Cerebellar nuclear complex (tissue), 1 donor: ENCODE results near the gene EFNB2.

Source experiments
- DNase-seq, 2 experiments: peaks; one replicate each; lab custom pipeline; 2025; lab: John Stamatoyannopoulos, UW

Gene EFNB2

GRCh38 chr13:106481919-106482318 lies 53.5 kb downstream of the EFNB2 start:
- no peak for DNase-seq

GRCh38 chr13:106480351-106480910 lies 55.0 kb downstream of the EFNB2 start:
- no peak for DNase-seq

- DNase-seq, result no peak
Measured at GRCh38 chr13:106479929-106480328, 55.5 kb downstream of the EFNB2 start.

DNA sequence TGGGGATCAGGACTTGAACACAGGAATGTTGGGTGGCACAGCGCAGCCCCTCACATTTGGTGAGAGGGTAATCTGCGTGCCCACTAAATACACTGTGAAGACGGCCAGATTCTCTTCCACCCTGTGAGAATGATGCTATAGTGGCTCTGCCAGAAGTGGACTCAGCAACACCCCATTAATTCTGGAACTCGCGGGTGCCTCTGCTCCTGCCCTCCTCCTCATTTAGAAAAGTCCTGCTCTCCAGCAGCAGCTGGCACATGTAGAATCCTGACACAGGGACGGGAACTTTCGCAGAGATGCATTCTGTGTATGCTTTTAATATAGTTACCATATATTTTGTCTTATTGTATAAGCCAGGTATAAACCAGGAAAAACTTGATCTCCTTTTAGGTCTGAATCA lies 57.3 kb downstream of the EFNB2 start:
- no peak for DNase-seq

DNA sequence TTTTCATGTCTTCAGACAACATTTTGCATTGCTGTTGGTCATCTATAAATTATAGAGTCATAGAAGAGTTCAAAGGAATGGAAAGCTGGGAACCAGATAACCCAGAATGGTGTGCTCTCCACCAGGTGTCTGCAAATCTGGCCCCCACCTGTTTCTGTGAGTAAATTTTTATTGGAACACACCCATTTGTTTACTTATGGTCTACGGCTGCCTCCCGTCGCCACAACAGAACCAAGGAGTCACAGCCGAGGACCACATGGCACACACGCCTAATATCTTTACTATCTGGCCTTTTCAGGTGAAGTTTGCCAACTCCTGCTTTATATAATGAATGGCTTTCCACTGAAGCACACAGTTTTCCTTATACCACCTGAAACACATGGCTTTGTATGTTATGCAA lies 58.2 kb downstream of the EFNB2 start:
- DNase-seq, result no peak

DNA sequence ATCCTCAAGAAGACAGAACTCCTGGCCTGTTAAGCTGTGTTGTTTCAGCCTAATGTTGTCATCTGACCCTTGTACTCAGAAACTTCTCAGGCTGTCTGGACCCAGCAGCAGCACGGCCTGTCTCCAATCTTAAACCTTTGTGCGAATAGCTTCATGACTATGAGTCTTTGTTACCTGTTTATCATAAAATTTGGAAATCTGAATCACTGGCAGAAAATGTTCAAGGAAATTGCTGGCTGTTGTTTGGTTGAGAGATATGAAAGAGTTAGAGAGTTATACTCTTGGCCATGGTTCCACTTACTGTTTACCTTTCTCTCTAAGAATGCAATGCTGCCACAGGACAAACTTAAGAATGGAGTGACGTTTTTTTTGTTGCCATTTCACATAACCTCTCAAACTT lies 59.6 kb downstream of the EFNB2 start:
- no peak for DNase-seq

GRCh38 chr13:106474912-106475311 lies 60.5 kb downstream of the EFNB2 start:
- DNase-seq, result no peak

GRCh38 chr13:106473154-106473553 lies 62.3 kb downstream of the EFNB2 start:
- no peak for DNase-seq

DNA sequence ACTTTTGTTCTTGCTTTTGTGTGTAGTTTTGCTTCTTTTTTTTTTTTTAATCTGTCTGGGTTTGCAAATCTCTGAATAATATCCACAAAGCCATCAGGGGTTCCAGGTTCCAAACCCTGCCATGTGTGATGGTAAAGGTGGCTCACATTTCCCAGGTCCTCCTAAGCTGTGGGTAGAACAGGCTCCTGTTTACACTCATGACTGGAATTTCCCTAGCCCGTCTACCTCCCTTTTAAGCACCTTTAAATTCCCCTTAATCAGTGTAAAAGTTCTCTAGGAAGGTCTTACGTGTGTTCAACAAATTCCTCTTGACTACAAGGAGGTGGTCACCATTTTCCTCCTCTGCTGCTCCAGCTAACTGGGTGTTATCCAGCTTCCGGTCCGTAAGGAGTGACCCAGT lies 62.8 kb downstream of the EFNB2 start:
- no peak for DNase-seq

GRCh38 chr13:106471957-106472543 lies 63.4 kb downstream of the EFNB2 start:
- no peak for DNase-seq

- DNase-seq, result no peak
Measured at GRCh38 chr13:106470576-106470975, 64.9 kb downstream of the EFNB2 start.

- DNase-seq, result no peak
Measured at GRCh38 chr13:106468744-106469590, 66.5 kb downstream of the EFNB2 start.

GRCh38 chr13:106468207-106468606 lies 67.3 kb downstream of the EFNB2 start:
- DNase-seq, result no peak

DNA sequence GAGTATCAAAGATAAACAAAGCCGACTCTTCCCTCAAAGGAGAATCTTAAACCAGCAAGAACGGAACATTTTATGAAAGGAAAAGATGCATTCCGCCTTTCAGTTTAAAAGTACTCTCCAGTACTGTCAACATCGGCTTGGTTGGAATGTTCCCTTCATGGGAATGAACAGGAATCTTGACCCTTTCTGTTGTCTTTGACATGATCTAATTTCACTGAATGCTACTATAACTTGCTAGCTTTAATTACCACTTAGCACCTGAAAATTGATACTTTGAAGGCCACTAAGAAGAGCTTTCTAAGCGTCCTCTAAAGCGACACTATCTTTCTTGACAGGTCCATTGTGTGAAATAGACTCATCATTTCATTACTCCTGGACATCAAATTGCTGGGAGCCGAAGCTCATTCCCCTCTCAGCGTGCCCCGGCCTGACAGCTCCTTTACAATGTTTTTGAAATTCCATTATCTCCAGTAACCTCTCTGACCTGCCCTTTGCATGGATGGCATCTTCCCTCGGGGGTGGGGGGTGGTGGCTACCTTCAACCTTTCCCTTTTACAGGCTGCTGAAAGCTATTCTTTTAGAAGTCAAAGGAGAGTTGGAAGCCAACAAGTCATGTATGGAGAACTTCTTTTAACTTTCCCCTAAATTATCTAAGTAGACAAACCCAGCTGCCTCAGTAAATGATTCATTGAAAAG lies 67.9 kb downstream of the EFNB2 start:
- no peak for DNase-seq

DNA sequence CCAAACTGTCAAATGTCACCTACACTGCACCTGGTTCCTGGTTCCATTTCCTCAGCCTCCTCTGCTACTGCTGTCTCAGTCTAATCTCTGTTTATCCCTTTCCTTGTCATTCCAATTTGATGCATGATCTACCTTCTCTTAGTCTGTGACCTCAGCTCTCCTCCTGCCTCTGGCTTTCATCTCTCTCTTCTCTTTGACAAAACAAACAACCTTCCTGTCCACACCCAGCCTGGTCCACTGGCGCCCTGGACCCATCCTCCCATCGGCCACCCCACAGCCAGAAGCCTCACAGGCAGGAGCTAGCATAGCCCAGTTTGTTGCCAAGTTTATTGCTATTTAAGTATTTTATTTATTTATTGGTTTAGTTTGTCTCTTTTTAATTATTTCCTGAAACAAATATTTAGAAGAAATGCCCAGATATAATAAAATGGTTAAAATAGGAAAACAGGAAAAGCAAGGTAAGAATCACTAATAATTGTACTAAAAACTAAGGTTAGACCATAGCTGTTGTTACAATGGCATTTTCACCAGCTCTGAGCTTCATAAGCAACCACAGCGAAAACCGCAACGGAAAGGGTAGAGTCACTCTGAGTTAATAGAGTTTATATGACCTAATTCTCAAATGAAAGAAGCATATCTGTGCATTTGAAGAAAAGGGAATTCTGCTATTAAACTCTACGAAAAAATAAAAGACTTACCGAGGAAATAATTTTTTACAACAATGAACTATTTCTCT lies 68.6 kb downstream of the EFNB2 start:
- no peak for DNase-seq

- no peak for DNase-seq
Measured at GRCh38 chr13:106464076-106464475, 71.4 kb downstream of the EFNB2 start.

DNA sequence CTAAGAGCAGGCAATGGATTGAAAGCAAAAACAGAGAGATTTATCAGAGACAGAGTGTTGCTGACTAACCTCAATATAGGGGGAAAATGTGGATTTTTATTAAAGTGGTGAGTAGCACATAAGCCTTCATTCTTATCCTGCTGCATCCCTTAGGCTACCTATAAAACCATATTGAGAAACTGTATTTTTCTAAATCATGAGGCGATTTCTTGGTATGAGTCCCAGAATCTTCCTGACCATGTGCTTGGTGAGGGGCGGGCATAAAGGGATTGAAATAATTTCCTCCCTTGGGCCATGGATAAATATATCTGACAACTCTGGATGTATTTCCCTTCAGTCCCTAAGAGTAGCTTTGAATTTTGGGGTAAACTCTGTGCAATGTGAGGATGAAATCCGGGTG lies 72.8 kb downstream of the EFNB2 start:
- no peak for DNase-seq

DNA sequence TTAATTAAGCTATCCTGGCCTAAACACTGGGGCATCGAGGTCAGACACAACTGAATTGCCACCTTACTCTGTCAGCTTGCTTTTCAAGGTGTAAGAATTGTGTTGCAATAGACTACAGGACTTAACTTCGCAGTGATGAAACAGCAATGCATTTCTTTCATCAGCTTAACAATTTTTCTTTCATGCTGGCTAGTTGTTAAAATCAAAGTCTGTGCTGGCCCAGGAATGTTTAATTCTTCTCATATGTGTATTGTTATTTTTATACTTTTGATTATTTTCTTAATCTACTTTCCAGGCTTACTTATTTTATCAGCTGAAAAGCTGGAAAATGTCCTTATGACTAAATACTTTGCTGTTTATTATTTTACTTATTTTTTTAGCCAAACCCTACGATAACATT lies 79.7 kb downstream of the EFNB2 start:
- no peak for DNase-seq

- DNase-seq, result no peak
Measured at GRCh38 chr13:106455190-106455589, 80.3 kb downstream of the EFNB2 start.

- DNase-seq, result no peak
Measured at GRCh38 chr13:106453101-106453500, 82.4 kb downstream of the EFNB2 start.

DNA sequence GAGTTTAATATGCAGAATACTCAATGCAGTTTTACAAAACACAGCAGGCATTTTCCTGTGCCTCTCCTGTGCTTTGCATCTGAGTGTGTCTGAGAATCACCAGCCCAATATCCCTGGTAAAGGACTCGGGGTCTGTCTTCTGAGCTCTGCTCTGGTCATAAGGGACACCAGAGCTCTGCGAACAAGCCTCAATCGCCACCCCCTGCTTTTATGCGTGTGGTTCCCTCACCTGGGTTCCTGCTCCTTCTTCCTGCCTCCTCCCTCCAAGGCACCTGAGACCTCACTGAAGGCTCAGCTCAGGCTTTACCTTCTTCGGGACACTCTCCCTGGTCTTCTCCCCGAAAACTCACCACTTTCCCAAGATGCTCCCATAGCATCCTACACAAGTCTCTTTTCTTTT lies 84.5 kb downstream of the EFNB2 start:
- DNase-seq, result no peak

DNA sequence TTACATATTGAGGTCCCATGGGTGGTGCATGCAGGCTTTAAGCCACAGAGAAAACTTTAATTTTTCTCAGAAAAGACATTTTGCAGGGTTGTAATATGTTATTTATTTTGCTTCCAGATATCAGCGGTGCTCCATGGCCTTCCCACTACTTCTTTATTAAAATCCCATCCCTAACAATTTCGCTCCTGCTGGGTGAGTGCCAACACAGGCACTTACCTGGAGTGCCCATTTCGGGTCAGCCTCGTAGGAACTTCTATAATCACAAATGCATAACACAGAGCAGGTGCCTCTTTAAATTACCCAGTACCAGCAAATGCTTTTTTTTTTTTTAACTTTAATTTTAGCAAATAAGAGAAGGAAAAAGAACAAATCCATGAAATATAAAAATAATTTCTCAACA lies 86.4 kb downstream of the EFNB2 start:
- no peak for DNase-seq
